Stimulated activated CD8-positive, alpha-beta memory T cell treated with anti-CD3 and anti-CD28 coated beads, Interleukin-2, amount 100 ng/mL, for 1 hour (primary cell): ENCODE measurements around the gene RAB3D.
"Not testable (repeated sequence)": the region's sequence is repeated elsewhere in the genome, so short reads cannot be mapped to it uniquely, and the experiment has no call there.

Experiments
- DNase-seq, 2 donors: peaks; one replicate each; pipeline ENCODE4 v3.0.0-alpha.2; 2020; ENCODE audit warnings: low read depth in 2 of 2

RAB3D gene

DNA sequence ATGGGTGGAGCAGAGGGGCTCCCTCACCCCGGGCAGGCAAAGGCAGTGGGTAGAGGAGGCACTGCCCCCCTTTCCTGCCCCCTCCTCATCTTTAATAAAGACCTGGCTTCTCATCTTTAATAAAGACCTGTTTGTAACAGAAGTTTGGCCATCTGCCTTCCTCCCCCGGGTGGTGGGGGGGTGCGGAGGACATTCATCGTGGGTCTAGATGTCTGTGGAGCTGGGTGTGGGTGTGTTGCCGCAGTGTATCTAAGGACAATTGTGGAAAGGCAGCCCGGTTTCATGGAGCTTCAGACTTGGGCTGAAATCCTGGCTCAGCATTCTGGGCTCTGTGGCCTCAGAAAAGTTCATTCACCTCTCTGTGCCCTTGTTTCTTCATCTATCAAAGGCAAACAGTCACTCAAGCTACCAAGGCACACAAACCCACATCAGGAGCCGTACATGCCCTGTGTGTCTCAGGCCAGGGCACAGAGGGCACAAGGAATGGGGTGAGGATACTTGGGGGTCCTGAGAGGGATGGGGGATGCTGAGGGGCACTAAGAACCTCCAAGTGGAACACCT lies 26.2 kb upstream of the RAB3D start:
- DNase-seq = no peak

DNA sequence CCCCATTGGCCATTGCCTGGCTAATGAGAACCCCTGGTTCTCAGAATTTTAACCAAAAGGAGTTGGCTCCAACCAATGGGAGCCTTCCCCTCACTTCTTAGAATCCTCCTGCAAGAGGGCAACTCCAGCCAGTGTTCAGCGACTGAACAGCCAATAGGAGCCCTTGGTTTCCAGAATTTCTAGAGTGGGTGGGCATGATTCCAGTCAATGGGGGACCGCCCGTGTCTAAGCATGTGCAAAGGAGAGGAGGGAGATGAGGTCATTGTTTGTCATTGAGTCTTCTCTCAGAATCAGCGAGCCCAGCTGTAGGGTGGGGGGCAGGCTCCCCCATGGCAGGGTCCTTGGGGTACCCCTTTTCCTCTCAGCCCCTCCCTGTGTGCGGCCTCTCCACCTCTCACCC lies 25.5 kb upstream of the RAB3D start:
- no peak for DNase-seq

DNA sequence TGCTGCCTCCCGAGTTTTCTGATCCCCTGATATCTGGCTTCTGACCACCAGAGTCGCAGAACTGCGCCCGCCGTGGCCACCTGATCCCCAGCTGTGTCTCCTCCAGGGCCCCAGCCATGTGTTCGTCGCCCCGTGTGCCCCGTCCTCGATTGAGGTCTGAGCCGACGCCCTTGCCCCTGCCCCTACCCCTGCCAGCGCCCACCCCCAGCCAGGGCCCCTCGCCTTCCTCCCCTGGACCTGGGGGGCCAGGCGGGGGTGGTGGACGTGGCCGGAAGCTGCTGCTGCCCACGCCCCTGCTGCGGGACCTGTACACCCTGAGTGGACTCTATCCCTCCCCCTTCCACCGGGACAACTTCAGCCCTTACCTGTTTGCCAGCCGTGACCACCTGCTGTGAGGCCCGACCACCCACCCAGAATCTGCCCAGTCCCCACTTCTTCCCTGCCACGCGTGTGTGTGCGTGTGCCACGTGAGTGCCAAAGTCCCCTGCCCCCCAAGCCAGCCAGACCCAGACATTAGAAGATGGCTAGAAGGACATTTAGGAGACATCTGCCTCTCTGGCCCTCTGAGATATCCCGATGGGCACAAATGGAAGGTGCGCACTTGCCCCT lies 24.9 kb upstream of the RAB3D start:
- no peak for DNase-seq

DNA sequence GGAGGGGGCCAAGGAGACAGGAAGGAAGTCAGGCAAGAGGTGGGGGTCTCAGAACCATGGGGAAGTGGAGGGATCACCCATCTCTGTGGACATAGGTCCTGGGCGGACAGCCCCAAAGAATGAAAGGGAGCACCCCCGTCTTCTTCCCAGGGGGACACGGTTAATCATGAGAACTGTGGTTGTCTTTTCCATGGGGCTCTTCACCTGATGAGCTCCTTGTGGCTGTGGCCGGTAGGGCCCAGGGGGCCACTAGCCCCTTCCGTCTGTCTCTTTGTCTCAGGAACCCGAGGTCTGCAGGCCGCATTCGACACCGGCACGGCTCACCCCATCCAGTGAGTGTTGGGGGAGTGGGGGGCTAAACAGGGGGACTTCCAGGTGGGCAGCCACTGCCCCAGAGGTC lies 24.4 kb upstream of the RAB3D start:
- DNase-seq = no peak

DNA sequence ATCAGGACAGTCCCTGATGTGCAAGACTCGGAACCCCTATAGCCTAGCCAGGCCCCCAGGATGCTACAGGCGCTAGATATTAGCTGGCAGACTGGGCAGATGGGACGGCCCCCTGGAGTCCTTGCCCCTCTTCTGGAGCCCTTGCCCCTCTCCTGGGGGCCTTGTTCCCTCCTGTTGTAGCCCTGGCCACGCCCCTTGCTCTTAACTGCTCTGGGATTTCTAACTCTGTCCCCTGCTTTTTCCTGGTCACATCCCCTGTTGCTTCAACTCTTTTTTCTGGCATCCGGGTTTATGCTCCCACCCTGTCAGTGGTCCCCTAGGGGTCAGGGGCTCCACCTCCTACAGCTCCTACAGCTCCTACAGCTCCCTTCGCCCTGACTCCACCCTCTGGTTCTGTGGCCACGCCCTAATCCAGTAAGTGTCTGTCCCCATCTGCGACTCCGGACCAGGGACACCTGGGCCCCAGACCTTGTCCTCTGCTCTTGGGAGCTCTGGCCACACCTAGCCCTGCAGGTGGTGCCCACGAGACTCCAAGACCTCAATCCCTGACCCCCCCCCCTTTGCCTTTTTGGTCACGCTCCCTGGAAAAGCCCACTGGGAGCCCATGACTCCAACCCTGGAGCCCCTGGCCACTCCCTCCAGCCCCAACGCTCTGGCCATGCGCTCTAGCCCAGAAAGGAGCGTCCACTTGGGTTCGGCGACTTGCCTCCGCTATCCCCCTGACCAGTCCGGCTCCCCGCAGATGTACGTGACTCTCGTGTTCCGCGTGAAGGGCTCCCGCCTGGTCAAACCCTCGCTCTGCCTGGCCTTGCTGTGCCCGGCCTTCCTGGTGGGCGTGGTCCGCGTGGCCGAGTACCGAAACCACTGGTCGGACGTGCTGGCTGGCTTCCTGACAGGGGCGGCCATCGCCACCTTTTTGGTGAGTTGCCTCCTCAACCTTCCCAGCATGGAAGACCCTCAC lies 22.6 kb upstream of the RAB3D start:
- DNase-seq = no peak

DNA sequence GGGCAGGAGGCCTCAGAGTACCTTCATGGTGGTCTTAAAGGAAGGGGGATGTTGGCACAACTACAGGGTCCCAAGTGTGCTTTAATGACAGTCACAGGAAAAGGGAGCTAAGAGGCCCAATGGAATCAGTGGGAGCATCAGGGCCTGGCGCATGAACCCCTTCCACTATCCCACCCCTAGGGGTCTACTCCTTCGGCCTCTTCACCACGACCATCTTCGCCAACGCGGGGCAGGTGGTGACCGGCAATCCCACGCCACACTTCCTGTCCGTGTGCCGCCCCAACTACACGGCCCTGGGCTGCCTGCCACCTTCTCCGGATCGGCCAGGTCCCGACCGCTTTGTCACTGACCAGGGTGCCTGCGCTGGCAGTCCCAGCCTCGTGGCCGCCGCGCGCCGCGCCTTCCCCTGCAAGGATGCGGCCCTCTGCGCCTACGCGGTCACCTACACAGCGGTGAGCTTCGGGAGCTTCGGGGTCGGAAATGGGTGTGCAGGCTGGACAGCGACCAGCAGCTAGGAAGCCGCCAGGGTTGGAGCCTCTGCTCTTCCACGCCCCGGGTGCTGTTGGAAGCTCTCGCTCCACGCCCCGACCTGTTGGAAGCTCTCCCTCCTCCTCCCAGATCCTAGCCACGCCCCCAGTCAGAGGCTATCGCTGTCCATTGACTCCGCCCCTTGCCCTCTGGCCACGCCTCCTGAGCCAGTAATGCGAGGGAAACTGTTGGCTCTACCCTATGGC lies 21.7 kb upstream of the RAB3D start:
- no peak for DNase-seq

DNA sequence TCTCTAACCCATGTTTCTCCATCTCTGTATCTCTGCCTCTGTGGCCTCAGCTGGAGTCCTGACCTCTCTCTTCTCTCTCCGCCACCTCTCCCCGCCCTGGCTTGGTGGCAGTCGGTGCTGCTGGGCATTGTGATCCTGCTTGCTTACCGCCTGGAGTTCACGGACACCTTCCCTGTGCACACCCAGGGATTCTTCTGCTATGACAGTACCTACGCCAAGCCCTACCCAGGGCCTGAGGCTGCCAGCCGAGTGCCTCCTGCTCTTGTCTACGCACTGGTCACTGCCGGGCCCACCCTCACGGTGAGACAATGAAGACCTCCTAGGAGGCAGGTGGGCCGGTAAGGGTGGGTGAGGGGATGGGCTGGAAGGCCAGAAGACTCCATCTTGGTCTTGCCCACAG lies 20.0 kb upstream of the RAB3D start:
- DNase-seq = no peak

DNA sequence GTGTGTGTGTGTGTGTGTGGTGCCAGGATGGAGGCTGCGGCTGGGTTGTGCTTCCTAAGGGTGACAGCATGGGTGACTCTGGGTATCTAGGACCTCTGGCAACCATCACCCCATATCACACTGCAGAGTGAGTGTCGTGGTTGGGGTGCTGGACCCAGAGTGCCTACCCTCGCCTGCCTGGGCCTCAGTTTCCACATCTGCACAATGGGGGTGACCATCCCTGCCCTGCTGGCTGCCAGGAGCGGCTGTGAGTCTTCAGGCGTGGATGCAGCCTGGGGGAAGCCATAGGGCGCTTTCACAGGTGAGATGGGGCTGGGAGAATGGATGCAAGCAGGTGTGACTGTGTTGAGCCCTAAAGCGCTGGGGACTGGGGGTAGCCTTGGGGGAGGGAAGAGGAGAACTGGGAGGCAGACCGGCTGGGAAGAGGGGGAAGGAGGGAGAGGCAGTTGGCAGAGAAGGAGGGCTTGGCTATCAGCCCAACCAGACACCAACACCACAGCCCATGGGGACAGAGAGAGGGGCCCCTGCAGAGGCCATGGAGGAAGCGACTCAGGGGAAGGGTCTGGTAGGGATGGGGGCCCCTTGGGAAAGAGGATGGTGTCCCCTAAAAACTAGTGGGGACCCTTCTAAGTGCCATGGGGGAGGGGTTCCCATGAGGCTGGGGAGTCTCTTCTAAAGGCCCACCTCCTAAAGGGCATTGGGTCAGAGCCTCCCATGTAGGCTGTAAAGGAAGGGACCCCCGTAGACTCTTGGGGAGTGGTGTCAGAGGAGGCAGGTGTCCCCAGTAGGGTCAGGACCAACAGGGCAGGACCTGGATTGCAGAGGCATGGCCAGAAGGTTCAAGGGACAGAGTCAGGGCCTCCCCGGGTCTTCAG lies 17.5 kb upstream of the RAB3D start:
- DNase-seq = no peak

DNA sequence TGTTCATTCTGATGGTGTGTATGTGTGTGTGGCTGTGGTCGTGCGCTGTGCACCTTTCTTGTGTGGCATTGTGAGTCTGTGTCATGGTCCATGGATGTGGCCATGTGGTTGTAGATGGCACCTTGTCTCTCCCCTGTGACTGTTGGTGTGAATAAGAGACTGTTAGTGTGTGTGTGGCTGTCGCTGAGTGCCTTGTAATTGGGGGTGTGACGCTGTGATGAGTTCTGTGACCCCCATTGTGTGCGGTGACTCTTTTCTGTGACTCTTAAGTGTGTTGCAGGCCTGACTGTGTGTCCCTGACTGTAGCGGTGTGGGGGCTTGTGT lies 16.6 kb upstream of the RAB3D start:
- no peak for DNase-seq

DNA sequence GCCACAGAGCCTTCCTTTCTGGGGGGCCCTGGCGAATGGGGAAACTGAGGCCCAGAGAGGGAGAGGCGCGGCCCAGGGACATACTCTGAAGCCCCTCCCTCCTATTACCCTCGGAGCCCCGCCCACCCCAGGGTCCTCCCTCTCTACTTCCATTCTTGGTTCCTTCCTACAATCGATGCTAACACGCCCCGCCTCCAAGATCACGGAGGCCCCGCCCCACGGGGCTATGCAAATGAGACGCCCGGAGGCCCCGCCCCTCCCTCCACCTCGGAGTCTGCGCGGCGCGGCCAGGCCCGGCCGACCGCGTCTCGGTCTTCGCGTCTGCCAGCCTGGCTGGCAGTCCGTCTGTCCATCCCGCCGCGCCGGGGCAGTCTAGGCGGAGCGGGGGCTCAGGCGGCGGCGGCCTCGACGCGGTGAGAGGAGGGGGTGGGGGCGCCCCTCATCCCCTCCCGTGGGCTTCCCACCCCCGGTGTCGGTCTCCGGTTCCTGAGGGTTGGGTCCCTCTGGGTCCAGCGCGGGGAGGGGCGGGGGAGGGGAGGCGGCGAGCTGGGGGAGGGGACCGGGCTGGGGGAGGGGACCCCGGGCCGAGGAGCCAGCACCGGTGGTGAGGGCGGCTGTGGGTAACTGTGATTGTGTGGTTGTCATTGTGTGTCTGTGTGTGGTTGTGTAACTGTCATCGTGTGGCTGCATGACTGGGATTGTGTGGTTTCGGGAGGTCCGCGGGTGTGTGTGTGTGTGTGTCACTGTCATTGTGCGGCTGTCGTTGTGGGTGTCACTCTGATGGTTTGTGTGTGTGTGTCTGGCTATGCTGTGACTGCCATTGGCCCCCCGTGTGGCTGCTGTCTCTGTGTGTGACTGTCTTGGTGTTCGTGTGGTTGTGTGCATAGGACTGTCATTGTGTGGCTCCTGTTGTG lies 16.0 kb upstream of the RAB3D start, which contains the start of gene PLPPR2:
Gene PLPPR2, plus strand, starts transcription at position 273 of the 914 bp plus-strand sequence. CDS start 2,242 bp downstream, outside the sequence.
- DNase-seq = peak; percentile 49 to 66

DNA sequence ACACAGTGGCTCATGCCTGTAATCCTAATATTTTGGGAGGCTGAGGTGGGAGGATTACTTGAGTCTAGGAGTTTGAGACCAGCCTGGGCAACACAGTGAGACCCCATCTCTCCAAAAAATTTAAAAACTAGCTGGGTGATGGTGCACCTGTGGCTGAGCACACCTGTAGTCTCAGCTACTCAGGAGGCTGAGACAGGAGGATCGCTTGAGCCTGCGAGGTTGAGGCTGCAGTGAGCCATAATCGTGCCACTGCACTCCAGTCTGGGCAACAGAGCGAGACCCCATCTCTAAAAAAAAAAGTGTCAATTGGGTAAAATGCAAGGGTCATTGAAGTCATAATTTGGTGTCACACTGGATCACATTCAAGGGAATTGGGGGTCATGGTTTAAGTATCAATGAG lies 14.6 kb upstream of the RAB3D start:
- not testable (repeated sequence) for DNase-seq

DNA sequence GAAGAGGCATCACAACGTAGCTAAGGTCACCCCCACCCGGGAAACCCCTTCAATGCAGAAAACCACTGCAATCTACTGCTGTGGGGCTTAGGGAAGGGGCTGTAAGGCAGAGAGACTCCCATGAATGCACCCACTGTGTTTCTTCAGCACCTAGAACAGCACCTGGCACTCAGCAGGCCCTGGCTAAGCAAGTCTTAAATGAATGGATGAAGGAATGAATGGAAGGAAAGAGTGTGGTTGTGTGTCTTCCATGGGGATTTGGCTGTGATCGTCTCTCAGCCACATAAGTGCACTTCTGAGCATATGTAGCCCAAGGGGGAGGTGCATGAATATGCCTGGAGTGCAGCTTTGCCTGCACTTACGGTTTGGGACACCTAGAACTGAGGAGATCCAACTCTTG lies 9.7 kb upstream of the RAB3D start:
- DNase-seq = no peak

DNA sequence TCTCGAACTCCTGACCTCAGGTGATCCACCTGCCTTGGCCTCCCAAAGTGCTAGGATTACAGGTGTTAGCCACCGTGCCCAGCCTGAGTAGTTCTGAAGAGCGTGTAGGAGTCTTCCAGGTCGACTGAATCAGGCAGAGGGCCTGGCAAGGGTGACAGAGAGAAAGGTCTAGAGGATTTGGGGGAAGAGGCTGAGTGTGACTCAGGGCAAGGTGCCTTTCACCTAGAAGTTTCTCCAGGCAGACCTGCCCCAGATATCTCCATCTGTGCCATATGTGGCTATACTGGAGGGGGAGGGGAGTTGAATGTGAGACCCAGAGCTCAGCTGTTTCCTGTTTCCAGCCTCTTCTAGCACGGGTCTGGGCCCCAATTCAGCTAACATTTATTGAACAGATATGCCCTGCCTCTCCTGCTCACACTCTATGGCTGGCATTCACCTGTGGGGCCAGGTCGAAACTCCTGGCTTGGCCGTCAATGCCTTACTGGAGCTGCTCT lies 8.1 kb upstream of the RAB3D start:
- no peak for DNase-seq

DNA sequence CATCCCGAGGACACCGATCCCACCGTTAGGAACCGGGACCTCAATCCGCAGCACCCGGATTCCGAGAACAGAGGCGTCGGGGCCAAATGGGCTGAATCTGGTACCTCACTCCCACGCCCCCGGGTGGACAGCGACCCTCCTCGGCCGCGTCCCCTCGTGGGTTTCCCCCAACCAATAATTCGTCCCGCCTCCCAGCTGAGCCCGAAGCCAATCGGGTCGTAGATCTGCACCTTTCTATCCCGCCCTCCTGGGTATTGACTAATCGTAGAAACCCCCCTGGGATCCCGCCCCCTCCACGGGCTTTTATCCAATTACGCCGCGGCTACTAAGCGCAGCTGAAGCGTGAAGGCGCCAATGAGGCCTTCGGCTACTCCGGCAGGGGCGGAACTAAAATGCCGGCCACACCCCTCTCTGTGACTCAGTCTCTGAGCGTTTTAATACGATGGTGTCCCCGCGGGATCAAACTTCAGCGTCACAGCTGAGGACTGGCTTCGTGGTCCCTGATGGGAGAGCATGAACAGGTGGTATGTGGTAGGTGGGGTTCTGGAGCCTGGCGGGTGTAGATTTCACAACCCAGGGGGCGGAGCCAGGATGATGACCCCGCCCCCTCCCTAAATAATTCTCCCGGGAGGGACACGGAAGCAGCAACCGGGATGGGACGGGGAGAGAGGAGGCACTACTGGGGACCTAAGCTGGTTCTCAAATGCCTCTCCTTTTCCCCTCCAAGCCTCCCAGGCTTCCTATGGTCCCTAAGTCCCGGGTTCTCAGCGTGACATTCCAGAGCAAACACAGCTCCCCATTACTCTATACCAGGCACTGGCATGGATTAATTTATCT lies 6.9 kb upstream of the RAB3D start, which contains the start of the genes CCDC159 and TMEM205:
Gene CCDC159, plus strand, starts transcription at position 416 of the 837 bp plus-strand sequence. Its CDS starts 88 bp downstream, at position 504.
Gene TMEM205, minus strand, starts transcription at position 165 of the 837 bp plus-strand sequence. CDS start 649 bp downstream, outside the sequence.
- peak; percentile 96 to 98 for DNase-seq

DNA sequence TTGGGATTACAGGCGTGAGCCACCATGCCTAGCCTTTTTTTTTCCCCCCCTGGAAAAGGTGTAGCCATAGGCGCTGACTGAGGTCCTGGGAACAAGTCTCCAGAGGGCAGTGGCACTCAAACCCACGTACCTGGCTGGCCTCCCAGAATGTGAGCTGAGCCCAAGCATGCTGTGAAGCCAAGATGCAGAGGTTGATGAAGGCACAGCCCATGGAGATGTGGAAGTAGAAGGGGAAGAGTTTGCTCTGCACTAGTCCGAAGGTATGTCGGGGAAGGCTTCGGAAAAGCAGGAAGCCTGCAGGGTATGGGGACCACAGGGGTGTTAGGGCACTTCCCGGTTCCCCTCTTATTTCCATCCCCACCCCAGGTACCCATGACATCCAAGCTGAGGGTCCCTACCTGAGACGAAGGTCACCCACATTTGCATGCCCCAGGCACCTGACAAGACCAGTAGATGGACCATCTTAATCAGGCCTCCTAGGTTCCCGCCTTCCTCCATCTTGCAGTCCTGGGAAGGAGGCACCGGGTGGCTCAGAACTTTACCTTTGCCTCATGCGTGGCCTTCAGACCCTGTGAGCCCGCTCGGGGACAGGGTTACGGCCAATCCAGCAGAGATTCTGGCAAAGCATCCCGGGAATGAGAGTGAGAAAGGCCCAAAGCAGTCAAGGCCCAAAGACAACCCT lies 5.8 kb upstream of the RAB3D start:
- no peak for DNase-seq

DNA sequence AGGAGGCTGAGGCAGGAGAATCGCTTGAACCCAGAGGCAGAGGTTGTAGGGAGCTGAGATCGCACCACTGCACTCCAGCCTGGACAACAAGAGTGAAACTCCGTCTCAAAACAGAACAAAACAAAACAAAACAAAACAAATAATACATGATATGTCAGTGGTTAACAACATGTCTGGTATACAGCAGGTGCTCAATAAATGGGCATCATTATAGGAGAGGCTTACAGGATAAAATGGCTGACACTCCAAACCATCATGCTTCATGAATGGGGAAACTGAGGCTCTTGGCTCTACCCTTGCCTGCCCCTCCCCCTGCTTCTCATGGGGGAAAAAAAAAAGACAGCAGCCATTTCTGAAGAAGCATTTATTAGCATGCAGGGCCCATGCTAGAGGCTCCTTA lies 3.0 kb upstream of the RAB3D start:
- DNase-seq = no peak

DNA sequence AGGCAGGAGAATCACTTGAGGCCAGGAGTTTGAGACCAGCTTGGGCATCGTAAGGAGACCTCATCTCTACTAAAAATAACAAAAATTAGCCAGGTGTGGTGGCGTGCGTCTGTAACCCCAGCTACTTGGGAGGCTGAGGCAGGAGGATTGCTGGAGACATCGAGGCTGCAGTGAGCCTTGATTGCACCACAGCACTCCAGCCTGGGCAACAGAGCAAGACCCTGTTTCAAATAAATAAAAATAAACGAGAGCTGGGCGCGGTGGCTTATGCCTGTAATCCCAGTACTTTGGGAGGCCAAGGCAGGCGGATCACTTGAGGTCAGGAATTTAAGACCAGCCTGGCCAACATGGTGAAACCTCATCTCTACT lies 626 bp upstream of the RAB3D start:
- not testable (repeated sequence) for DNase-seq

DNA sequence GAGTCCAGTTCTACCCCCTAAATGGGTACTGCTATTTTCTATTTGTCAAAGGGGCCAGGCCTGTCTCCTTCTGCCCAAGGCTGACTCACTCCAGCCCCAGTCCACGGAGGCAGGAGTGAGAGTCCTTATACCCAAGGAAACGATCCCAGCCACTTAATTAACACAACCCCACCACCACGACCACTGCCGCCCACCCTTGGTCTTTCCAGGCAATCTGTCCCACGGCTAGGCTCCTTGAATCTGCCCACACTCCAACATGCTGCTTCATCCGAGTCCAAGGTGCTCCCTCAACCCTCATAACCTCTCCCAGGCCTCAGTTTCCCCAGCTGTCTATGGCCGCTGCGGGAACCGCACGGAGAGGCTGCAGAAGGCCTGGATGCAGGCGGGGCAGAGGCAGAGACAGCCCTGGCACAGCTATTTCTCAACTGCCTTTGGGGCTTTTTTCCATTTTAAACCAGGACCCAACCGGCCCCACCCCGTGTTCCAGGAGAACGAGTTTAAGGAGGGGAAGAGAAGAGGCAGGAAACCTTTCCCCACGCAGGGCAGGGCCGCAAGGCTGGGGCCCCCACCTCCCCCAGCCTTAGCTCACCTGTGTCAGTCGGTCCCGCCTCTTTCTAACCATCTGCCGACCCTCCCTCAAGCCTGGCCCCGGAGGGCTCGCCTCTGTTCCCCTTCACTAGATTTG lies 746 bp downstream of the RAB3D start:
- DNase-seq = no peak
